Activated CD4-positive, CD25-positive, alpha-beta regulatory T cell treated with anti-CD3 and anti-CD28 coated beads, Interleukin-2, amount 50 U/mL, for 16 hours (primary cell): Measurements from ENCODE around the gene KRT16.
"Not testable (repeated sequence)": the region's sequence is repeated elsewhere in the genome, so short reads cannot be mapped to it uniquely, and the experiment has no call there.

Experiments used
- DNase-seq: peaks from one replicate; pipeline ENCODE4 v3.0.0-alpha.2; 2020; ENCODE audit warnings: low read depth, low spot score

KRT16 gene

GRCh38 chr17:41583137-41584127, 29.1 kb downstream of the KRT16 start:
- DNase-seq = no peak

GRCh38 chr17:41582061-41582968, 30.3 kb downstream of the KRT16 start:
- not testable (repeated sequence) for DNase-seq

GRCh38 chr17:41581366-41582060, 31.1 kb downstream of the KRT16 start:
- no peak for DNase-seq

GRCh38 chr17:41580687-41581365, 31.7 kb downstream of the KRT16 start:
- DNase-seq = no peak

- no peak for DNase-seq
Observed at GRCh38 chr17:41580244-41580575, 32.4 kb downstream of the KRT16 start.

GRCh38 chr17:41579484-41580243, 32.9 kb downstream of the KRT16 start:
- DNase-seq = peak; percentile 16

- DNase-seq = no peak
Observed at GRCh38 chr17:41578971-41579370, 33.6 kb downstream of the KRT16 start.

GRCh38 chr17:41578538-41578937, 34.0 kb downstream of the KRT16 start:
- no peak for DNase-seq

GRCh38 chr17:41576740-41577139, 35.8 kb downstream of the KRT16 start:
- DNase-seq = not testable (repeated sequence)

- no peak for DNase-seq
Observed at GRCh38 chr17:41575336-41575735, 37.2 kb downstream of the KRT16 start.

GRCh38 chr17:41571561-41572434, 40.8 kb downstream of the KRT16 start, which contains the start of gene KRT9:
Gene KRT9 (minus strand): TSS chr17:41572059. CDS start chr17:41571992, 67 bp downstream.
- no peak for DNase-seq

- no peak for DNase-seq
Observed at GRCh38 chr17:41567317-41567716, 45.2 kb downstream of the KRT16 start.

GRCh38 chr17:41565338-41565737, 47.2 kb downstream of the KRT16 start:
- no peak for DNase-seq

GRCh38 chr17:41563607-41564170, 48.9 kb downstream of the KRT16 start:
- DNase-seq = no peak

- DNase-seq = no peak
Observed at GRCh38 chr17:41561554-41561953, 51.0 kb downstream of the KRT16 start.
